Right cardiac atrium (tissue), 5 donors: ENCODE measurements around the gene ADAMTS17. TPM values are rescaled to one million over a fixed set of nuclear protein-coding genes. Genes with fewer than 3 reads are reported as not detected.

Experiments used
- ATAC-seq, 2 donors: fragments of 200-7000 bp; cut with Tn5 transposase; one replicate each; pipeline versions ENCODE4 v1.8.0 to v1.9.1; 2020; ENCODE audit warnings: moderate library complexity in 2 of 2, mild to moderate bottlenecking in 1 of 2
- DNase-seq, 3 donors: peaks; one replicate each; pipeline ENCODE4 v3.0.0-alpha.2; 2020
- H3K27ac ChIP-seq: one replicate; pipeline ENCODE4 v1.5.1; 2013; ENCODE audit warnings: mild to moderate bottlenecking, low read length, control low read depth, moderate library complexity
- H3K27me3 ChIP-seq: one replicate; pipeline ENCODE4 v1.6.1; 2013; ENCODE audit not compliant: control insufficient read depth, insufficient read depth
- H3K4me1 ChIP-seq: one replicate; pipeline ENCODE4 v1.6.1; 2013; ENCODE audit warnings: low read length; ENCODE audit not compliant: control insufficient read depth, insufficient read depth
- H3K4me3 ChIP-seq: one replicate; pipeline ENCODE4 v1.5.1; 2013; ENCODE audit warnings: low read length, control low read depth
- H3K9me3 ChIP-seq: one replicate; pipeline ENCODE4 v1.6.1; 2013; ENCODE audit warnings: low read length; ENCODE audit not compliant: control insufficient read depth
- WGBS: extraction: QIAGEN DNeasy Blood & Tissue Kit; methylation state at CpG from one replicate; pipeline ENCODE4 v1.1.7; 2013; 5-methylcytosine and 5-hydroxymethylcytosine counted together
- intact Hi-C, 4 donors: fragments of 100-400 bp; cut with DNase I; formaldehyde crosslinking; loops; one replicate each; pipeline versions ENCODE4 v1.11.0 to v1.14.0; 2022 to 2023
- polyA plus RNA-seq: library from polyadenylated mRNA; stranded (reverse); fragments of 200-250 nt; gene quantifications from one replicate; pipeline ENCODE4 v1.2.3, GENCODE V29; 2013
- total RNA-seq, 4 donors: library from RNA; stranded (reverse); fragmentation: NEBNext Ultra II Directional; extraction: Animal tissue kit (Norgen Biotek cat#: 25700); gene quantifications; one replicate each; pipeline ENCODE4 v1.2.1, GENCODE V29; 2021
- donor health status: healthy with polysubstance abuse.
- donor health status: DM: no; HTN: yes; CAD: no.
- donor health status: DM: no; HTN: no; CAD: no.
- donor health status: DM: no; HTN: yes; CAD: no; lungs with severe emphysema.
- donor health status: DM: yes; HTN: yes; CAD: no.

The ADAMTS17 gene
- total and polyA plus RNA-seq, 5 donors: 1.2 to 6.5 (median 2.6) TPM

DNA sequence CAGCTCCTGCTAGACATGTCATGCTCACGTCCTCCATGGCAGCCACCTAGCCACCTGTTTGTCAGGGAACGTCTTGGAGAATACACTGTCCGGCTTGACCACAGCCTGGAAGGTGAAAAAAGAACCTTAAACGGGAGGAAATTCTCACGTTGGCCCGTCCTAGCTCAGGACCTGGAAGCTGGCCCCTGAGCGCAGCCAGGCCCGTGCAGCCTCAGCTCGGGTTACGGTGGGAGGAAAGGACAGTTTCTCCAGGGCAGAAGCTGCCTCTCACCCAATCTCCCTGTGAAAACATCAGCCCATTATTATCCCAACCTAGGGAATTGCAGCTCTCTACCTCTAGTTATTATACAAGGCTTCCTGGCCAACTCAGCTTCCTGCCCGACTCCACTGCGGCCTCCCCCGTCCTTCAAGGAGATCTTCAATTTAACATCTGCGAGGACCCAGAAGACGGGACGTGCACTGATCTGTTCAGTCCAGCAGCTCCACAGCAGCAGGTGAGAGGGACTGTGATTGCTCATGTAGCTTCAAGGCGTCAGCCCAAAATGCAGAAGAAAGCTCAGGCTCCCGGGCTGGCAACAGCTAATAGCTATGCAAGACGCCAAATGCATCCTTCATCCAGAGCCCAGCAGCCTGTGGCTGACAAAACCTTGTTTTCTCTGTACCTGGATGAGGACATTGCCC, 84.7 kb downstream of the ADAMTS17 start:
- intact Hi-C loops: no loop called here
- DNase-seq (no peak), ATAC-seq (no peak)
- no peaks in the 10 kb centered on the region for H3K9me3 ChIP-seq
- no peaks in the 10 kb centered on the region for H3K27me3 ChIP-seq
- no peak overlapping the region for H3K4me3 ChIP-seq
- H3K27ac ChIP-seq: no peak overlapping the region
- no peaks in the 10 kb centered on the region for H3K4me1 ChIP-seq
- 85% methylated on average over 19 of the region's 19 CpGs for WGBS

DNA sequence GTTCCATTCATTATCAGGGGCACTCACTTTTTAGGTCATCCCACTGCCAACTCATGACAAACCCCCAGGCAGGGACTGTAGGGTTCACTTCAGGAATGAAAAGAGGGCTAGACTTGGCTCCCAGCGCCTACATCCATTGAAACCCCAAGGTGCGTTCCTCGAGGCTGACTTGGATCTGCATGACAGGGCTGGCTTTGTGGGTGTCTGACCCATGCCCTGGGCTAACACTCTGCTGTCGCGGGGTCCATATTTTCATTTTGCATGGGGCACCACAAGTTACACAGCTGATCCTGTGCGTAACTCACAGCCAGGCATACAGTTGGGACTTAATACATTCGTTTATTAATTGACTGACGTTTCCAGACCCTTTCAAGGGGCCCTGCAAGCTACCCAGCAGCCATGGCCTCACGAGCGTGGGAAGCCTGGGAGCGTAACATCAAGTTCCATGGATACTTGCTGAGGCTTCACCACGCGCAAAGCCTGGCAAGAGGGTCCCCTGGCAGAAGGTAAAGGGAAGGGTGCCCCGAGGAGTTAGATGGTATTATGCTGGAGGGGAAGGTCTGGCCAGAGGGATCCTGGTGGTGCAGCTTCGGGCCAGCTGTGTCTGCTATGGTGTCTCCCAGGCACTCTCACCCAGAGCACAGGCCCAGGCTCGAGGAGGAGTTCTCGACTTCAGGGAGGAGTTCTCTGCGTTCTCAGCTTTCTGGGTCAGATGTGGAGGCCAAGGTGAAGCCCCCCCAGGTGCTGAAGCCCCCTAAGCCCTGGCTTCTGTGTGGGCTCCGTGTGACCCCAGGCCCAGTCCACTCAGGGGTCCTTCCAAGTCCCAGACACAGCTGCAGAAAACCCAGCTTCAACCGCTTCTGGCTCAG, 85.4 kb downstream of the ADAMTS17 start:
- WGBS: 89% methylated on average over 20 of the region's 20 CpGs
- intact Hi-C loops: no loop called here
- no peak for ATAC-seq

DNA sequence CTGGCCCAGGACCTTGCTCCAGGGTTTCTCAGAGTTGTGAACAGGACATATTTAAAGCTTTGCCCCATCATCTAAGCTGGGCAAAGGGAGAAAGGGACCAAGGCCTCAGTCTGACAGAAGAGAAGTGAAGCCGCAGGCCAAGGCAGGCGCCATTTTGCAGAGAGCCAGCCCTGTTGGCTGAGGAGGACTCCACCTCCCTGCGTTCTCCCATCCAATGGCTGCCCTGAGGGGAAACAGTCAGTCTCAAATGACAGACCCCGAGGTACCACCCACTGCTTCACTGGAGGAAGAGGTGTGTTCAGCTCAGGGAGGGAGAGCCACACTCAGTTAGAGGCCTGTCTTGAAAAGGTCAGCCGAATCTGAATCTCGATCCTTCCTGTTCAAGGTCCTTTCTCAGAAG, 86.1 kb downstream of the ADAMTS17 start:
- 93% methylated on average over 6 of the region's 6 CpGs for WGBS
- intact Hi-C loops: no loop called here
- H3K4me1 ChIP-seq: no peaks in the 10 kb centered on the region
- ATAC-seq (no peak), DNase-seq (no peak)
- H3K27me3 ChIP-seq: no peaks in the 10 kb centered on the region
- no peaks in the 10 kb centered on the region for H3K9me3 ChIP-seq
- H3K27ac ChIP-seq: no peak overlapping the region
- H3K4me3 ChIP-seq: no peak overlapping the region

More for the DNA sequence above, 85.4 kb downstream of the ADAMTS17 start:
- Histone ChIP-seq H3K27me3 (no peaks in the 10 kb centered on the region), H3K4me1 (no peaks in the 10 kb centered on the region), H3K27ac (no peak overlapping the region), H3K4me3 (no peak overlapping the region), H3K9me3 (no peaks in the 10 kb centered on the region)
- DNase-seq: no peak

DNA sequence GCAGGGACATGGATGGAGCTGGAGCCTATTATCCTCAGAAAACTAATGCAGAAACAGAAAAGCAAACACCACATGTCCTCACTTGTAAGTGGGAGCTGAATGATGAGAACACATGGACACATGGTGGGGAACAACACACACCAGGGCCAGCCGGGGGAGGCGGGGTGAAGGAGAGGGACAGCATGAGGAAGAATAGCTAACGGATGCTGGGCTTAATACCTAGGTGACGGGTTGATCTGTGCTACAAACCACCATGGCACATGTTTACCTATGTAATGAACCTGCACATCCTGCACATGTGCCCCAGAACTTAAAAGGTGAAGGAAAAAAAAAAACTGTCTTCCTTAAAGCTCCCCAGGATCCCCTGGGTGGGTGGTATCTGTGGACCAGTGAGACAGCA, 87.1 kb downstream of the ADAMTS17 start:
- no peaks in the 10 kb centered on the region for H3K9me3 ChIP-seq
- intact Hi-C loops: no loop called here
- H3K4me1 ChIP-seq: no peaks in the 10 kb centered on the region
- 84% methylated on average over 4 of the region's 4 CpGs for WGBS
- DNase-seq (no peak), ATAC-seq (no peak)
- H3K27ac ChIP-seq: no peak overlapping the region
- no peak overlapping the region for H3K4me3 ChIP-seq
- no peaks in the 10 kb centered on the region for H3K27me3 ChIP-seq

DNA sequence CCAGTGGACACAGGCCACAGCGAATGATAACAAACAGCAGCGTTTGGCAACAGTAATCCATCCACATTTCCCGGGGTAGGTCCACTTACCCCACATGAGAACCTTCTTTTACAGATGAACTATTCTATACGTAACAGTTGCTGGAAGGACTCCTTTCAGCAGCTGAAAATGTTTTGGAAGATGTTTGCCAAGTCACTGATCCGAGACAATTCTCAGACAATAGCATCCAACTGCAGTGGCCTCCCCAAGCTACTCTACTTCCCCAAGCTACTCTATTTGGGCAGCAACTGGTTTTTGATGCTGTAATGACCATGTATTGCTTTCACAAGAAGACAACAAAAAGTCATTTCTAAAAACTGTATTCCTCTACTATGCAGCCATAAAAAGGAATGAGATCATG, 87.5 kb downstream of the ADAMTS17 start:
- intact Hi-C loops: no loop called here
- no peak overlapping the region for H3K4me3 ChIP-seq
- H3K27me3 ChIP-seq: no peaks in the 10 kb centered on the region
- DNase-seq (no peak), ATAC-seq (no peak)
- WGBS: 58% methylated on average over 5 of the region's 5 CpGs
- no peaks in the 10 kb centered on the region for H3K4me1 ChIP-seq
- H3K27ac ChIP-seq: no peak overlapping the region
- H3K9me3 ChIP-seq: no peaks in the 10 kb centered on the region

DNA sequence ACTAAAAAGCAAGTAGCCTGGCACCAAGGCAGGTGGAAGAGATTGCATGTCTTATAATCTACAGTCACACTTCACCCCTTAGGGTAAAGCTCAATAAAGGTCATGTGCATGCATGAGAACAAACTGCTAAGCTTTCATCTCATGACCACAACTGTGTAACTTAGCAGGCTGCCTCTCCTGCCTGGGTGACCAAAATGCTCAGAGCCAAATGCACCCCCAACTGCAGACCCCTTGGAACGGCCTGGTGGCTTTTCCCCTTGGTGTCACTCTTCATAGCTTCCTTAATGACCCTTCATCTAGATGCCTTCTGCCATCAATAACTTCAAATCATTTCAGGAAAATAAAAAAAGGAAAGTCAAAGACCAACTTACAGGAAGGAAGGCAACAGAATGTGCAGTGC, 88.1 kb downstream of the ADAMTS17 start:
- ATAC-seq (no peak), DNase-seq (no peak)
- H3K27me3 ChIP-seq: no peaks in the 10 kb centered on the region
- whole genome bisulfite sequencing: 74% methylated on average over 1 of the region's 1 CpG
- H3K27ac ChIP-seq: no peak overlapping the region
- intact Hi-C loops: no loop called here
- no peaks in the 10 kb centered on the region for H3K4me1 ChIP-seq
- no peak overlapping the region for H3K4me3 ChIP-seq
- H3K9me3 ChIP-seq: no peaks in the 10 kb centered on the region

DNA sequence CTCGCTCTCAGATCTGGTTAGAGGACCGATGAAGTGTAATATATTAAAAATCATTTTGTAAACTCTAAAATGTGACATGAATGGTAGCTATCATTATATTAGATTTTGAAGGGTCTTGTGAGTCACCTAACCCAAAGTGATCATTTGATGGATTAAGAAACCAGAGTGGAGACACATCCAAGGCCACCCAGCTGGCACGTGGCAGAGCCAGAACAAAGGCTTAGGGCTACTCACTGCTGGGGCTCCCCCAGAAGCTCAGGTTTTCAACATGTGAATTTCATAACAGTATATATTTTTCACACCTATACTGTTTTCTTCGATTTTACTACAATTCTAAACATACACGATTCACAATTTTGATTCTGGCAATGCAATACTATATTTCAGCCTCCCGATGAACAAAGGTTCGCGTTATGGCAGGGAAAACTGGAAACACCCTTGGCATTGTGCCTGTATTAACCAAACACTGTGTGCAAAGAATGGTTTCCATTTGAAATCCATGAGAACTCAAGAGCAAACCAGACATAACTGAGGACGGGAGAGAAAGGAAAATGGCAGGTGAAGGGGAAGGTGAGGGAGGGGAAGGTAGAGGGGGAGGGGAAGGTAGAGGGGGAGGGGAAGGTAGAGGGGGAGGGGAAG, 88.9 kb downstream of the ADAMTS17 start:
- Histone ChIP-seq H3K27me3 (no peaks in the 10 kb centered on the region), H3K4me3 (no peak overlapping the region), H3K9me3 (no peaks in the 10 kb centered on the region), H3K4me1 (no peaks in the 10 kb centered on the region), H3K27ac (no peak overlapping the region)
- ATAC-seq (no peak), DNase-seq (no peak)
- 72% methylated on average over 9 of the region's 9 CpGs for WGBS
- intact Hi-C loops: no loop called here

DNA sequence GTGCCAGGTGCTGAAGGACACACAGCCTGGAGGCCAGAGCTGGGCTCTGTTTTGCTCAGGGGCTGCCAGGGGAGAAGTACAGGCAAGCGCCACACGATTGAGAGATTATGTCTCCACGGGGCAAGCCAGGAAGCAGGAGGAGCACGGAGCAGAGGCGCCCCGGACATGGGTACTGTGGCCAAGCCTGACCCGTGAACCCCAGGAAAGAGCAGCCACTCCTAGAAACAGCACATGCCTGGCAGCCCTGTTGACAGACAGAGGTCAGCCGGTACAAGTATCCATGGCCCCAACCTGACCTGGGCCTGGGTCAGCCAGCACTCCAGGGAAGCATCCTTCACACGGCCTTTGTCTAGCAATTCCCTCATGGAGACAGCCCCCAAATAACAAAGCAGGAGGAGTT, 89.4 kb downstream of the ADAMTS17 start:
- no peak for ATAC-seq
- 81% methylated on average over 9 of the region's 9 CpGs for WGBS
- H3K4me1 ChIP-seq: no peaks in the 10 kb centered on the region
- no peak for DNase-seq
- H3K9me3 ChIP-seq: no peaks in the 10 kb centered on the region
- H3K27me3 ChIP-seq: no peaks in the 10 kb centered on the region
- H3K27ac ChIP-seq: no peak overlapping the region
- no peak overlapping the region for H3K4me3 ChIP-seq
- intact Hi-C loops: no loop called here

DNA sequence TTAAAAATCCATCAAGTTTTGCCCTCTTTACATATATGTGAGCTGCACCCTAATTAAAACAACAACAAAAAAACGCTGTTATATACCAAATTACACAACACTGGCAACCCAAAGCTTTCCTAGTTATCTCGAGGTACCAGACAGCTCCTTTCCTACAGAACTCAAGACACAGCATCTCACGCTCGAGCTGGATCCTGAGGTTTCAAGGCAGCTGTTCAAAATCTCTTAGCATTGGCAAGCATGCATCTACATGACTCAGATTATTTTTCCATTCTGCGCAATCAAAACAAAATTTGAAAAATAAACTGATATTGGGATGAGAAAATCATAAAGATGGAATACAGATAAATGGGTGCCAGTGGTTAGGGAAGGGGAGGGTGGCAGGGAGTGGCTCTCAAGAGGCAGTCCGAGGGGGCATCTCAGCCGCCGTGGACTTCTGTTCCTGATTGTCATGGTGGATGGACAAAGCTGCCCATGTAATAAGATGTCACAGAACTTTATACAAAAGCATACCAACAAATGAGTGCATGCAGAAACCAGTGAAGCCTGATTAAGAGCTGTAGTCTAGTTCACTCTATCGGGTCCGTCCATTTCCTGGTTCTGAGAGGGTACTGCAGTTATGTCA, 91.5 kb downstream of the ADAMTS17 start:
- 59% methylated on average over 10 of the region's 10 CpGs for WGBS
- intact Hi-C loops: no loop called here
- Histone ChIP-seq H3K27ac (no peak overlapping the region), H3K27me3 (no peaks in the 10 kb centered on the region), H3K4me1 (no peaks in the 10 kb centered on the region), H3K4me3 (no peak overlapping the region), H3K9me3 (no peaks in the 10 kb centered on the region)
- DNase-seq (no peak), ATAC-seq (peak; percentile 61 to 66)

DNA sequence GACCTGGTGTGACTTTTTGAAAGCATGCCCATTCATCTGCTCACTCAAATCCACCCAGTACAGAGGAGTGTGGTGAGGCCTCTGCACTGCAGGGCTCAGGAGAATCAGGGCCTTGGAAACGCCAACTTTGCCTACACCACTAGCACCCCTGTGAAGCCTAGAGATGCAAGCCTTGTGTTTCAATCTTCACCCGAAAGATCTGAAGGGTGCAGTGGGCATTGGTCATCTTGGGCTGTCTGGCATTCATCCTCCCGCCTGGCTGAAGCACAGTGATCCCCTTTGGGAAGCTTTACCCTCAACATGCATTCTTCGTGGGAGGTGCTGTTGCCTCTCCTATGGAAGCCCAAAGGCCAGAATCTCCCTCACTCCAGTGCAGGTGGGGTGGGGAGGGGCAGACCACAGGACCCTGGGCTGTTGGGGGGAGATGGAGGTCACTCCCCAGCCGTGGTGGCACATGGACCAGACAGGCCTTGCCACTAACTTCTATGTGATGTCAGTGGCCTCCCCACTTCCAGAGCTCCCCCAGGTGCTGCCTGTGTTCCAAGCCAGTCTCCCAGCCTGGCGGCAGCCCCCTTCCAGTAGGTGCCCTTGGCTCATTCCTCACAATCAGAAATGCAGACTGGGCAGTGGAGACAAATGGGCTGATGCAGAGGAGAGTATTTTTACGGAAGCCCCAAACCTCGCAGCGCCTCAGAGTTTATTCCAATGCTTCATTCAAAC, 92.5 kb downstream of the ADAMTS17 start:
- intact Hi-C loops: no loop called here
- WGBS: 92% methylated on average over 9 of the region's 9 CpGs
- ATAC-seq: no peak

More for the DNA sequence above, 92.5 kb downstream of the ADAMTS17 start:
- DNase-seq: no peak
- no peak overlapping the region for H3K4me3 ChIP-seq
- no peaks in the 10 kb centered on the region for H3K9me3 ChIP-seq
- H3K27me3 ChIP-seq: no peaks in the 10 kb centered on the region
- no peaks in the 10 kb centered on the region for H3K4me1 ChIP-seq
- no peak overlapping the region for H3K27ac ChIP-seq
